ENCODE data around the gene NABP2. TPM values are rescaled to one million over a fixed set of nuclear protein-coding genes. Genes with fewer than 3 reads are reported as not detected.

NABP2 gene
- total and polyA plus RNA-seq, 3 donors from 2014 or later: 27.5 to 40.8 (median 30.4) TPM

DNA sequence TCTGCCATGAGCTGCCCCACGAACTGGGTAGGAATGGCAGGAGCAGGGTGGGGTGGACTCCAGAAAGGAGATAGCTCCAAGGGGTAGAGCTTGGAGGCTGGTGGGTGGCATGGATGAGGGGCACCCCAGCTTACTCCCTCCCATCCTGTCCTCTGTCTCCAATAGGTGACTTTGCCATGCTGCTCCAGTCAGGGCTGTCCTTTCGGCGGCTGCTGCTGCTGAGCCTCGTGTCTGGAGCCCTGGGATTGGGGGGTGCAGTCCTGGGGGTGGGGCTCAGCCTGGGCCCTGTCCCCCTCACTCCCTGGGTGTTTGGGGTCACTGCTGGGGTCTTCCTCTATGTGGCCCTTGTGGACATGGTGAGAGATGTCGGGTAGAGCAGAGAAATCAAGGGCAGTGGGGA lies 12.8 kb downstream of the NABP2 start:
- intact Hi-C loops (cut with DNase I; ENCODE audit: low total_unique reads): no loop called here
- 65 to 78% methylated on average over 2 to 5 of the region's 5 CpGs for WGBS, 2 donors
- Histone ChIP-seq H3K27ac (no peak overlapping the region), H3K4me1 (no peaks in the 10 kb centered on the region), H3K36me3 (ENCODE audit: low read depth, missing control alignments) (no peaks in the 10 kb centered on the region), H3K9me3 (no peaks in the 10 kb centered on the region), H3K27me3 (no peaks in the 10 kb centered on the region), H3K4me3 (no peak overlapping the region)
- TF ChIP-seq, protein P1, sequence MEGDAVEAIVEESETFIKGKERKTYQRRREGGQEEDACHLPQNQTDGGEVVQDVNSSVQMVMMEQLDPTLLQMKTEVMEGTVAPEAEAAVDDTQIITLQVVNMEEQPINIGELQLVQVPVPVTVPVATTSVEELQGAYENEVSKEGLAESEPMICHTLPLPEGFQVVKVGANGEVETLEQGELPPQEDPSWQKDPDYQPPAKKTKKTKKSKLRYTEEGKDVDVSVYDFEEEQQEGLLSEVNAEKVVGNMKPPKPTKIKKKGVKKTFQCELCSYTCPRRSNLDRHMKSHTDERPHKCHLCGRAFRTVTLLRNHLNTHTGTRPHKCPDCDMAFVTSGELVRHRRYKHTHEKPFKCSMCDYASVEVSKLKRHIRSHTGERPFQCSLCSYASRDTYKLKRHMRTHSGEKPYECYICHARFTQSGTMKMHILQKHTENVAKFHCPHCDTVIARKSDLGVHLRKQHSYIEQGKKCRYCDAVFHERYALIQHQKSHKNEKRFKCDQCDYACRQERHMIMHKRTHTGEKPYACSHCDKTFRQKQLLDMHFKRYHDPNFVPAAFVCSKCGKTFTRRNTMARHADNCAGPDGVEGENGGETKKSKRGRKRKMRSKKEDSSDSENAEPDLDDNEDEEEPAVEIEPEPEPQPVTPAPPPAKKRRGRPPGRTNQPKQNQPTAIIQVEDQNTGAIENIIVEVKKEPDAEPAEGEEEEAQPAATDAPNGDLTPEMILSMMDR (IDR thresholded peaks at IDR 0.05): no peak
- TF ChIP-seq POLR2A (IDR thresholded peaks at IDR 0.05): no peak
- no peak for DNase-seq

DNA sequence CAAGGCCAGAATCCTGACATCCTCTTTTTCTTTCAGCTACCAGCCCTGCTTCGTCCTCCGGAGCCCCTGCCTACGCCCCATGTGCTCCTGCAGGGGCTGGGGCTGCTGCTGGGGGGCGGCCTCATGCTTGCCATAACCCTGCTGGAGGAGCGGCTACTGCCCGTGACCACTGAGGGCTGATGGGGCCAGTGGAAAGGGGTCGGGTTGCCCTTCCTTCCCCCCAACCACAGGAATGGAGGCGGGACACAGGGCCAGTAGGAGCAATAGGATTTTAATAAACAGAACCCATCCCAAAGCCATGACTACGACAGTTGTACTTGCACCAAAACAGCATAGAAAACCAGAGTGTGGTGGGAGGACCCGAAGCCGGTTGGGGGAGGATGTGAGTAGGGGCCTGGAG lies 13.4 kb downstream of the NABP2 start:
- 73 to 80% methylated on average over 10 to 11 of the region's 11 CpGs for WGBS, 2 donors
- Histone ChIP-seq H3K27ac (no peak overlapping the region), H3K27me3 (no peaks in the 10 kb centered on the region), H3K9me3 (no peaks in the 10 kb centered on the region), H3K4me1 (no peaks in the 10 kb centered on the region), H3K4me3 (no peak overlapping the region), H3K36me3 (ENCODE audit: low read depth, missing control alignments) (no peaks in the 10 kb centered on the region)
- intact Hi-C loops (cut with DNase I; ENCODE audit: low total_unique reads): no loop called here
- no peak for TF ChIP-seq POLR2A (IDR thresholded peaks at IDR 0.05)
- TF ChIP-seq, protein P1 (IDR thresholded peaks at IDR 0.05): no peak
- no peak for DNase-seq

DNA sequence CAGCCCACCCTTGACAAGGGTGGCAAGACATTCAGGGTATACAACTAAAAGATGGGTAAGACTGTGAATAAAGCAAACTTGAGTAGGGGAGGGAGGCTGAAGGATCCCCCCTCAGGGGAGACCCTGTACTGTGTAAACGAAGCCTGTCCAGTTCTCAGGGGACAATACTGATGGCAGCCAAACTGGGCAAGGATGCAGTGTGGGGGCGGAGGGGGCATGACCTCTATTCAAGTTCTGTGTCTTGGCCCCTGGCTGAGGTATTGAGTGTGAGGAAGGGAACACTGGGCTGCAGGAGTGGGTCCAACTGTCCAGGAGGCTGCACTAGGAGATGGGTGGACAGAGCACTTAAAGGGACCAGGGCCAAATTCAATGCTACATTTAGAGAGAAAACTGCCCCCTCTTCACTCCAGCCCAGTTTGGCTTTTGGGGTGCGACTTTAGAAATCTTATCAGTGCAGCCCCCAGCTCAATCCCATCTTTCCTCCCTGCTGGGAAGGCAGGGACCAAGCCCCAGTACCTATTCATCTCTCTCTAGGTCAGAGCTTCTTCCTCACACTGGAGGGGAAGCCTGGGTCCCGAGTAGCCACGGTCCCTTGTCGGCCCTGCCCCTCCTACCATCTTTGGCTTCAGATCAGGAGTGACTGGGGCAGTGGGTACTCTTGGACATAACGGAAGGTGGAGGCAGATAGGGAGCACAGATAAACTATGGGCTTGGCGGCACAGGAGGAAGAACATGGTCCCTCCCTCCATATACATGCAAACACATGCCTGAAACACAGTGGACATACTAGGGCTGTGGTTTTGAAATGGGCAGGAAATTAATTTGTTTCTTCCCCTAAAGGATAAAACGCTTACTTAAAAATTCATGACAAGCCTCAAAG lies 17.5 kb downstream of the NABP2 start:
- H3K9me3 ChIP-seq: no peaks in the 10 kb centered on the region
- H3K4me3 ChIP-seq: no peak overlapping the region
- no peaks in the 10 kb centered on the region for H3K36me3 ChIP-seq (ENCODE audit: low read depth, missing control alignments)
- TF ChIP-seq, protein P1 (IDR thresholded peaks at IDR 0.05): no peak
- no peak for TF ChIP-seq POLR2A (IDR thresholded peaks at IDR 0.05)
- H3K4me1 ChIP-seq: peaks cover 15% of the 10 kb centered on the region
- no peak for DNase-seq
- H3K27ac ChIP-seq: no peak overlapping the region
- intact Hi-C loops (cut with DNase I; ENCODE audit: low total_unique reads): no loop called here
- WGBS, 2 donors: 68 to 73% methylated on average over 9 of the region's 9 CpGs
- H3K27me3 ChIP-seq: no peaks in the 10 kb centered on the region

DNA sequence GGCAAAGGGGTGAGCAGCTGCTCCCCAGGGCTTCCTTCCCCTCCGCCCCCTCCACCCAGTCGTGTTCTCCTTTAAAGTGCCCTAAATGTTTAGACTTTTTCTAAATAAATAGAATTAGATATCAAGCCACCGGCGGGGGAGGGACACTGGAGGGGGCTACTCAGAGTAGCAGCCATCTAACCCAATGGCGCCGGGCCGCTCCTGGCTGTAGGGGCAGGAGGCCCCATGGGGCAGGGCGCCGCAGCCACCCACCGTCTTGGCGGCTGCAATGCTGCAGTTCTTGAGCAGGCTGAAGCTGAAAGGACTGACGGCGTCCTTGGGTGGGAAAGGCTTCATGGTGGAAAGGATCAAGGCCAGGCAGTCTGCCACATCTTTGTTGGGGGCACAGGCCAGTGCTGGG lies 18.8 kb downstream of the NABP2 start:
- TF ChIP-seq, protein P1 (IDR thresholded peaks at IDR 0.05): no peak
- no peak for TF ChIP-seq POLR2A (IDR thresholded peaks at IDR 0.05)
- Histone ChIP-seq H3K9me3 (no peaks in the 10 kb centered on the region), H3K4me3 (no peak overlapping the region), H3K27me3 (no peaks in the 10 kb centered on the region), H3K27ac (no peak overlapping the region), H3K4me1 (peaks cover 15% of the 10 kb centered on the region), H3K36me3 (ENCODE audit: low read depth, missing control alignments) (no peaks in the 10 kb centered on the region)
- intact Hi-C loops (cut with DNase I; ENCODE audit: low total_unique reads): no loop called here
- 69 to 84% methylated on average over 13 of the region's 13 CpGs for WGBS, 2 donors
- no peak for DNase-seq

Data from testis (tissue), 3 donors.